Right lobe of liver (tissue), 6 donors: ENCODE measurements around the gene ERVMER34-1. TPM values are rescaled to one million over a fixed set of nuclear protein-coding genes. Genes with fewer than 3 reads are reported as not detected.

ENCODE experiments used
- ATAC-seq, 4 donors: fragments of 200-7000 bp; cut with Tn5 transposase; one replicate each; pipeline ENCODE4 v1.9.1; 2020; ENCODE audit warnings: mild to moderate bottlenecking in 4 of 4, moderate library complexity in 4 of 4
- DNase-seq, 3 donors: peaks; one replicate each; pipeline ENCODE4 v3.0.0-alpha.2; 2020
- H3K27ac ChIP-seq, 3 donors: fragments of 200-600 bp; one replicate each; pipeline ENCODE4 v1.8.0; 2022
- H3K27me3 ChIP-seq, 2 donors: fragments of 200-600 bp; one replicate each; pipeline ENCODE4 v1.8.0; 2022
- H3K36me3 ChIP-seq, 4 donors: fragments of 200-600 bp; sonication (generic) in 1 of 4; one replicate each; pipeline versions ENCODE4 v1.5.1 to v1.8.0; 2017 to 2022; ENCODE audit warnings: control low read depth in 1 of 4
- H3K4me1 ChIP-seq, 4 donors: fragments of 200-600 bp; sonication (generic) in 1 of 4; one replicate each; pipeline versions ENCODE4 v1.5.1 to v1.8.0; 2017 to 2022; ENCODE audit warnings: control low read depth in 1 of 4
- H3K4me3 ChIP-seq, 3 donors: fragments of 200-600 bp; one replicate each; pipeline ENCODE4 v1.8.0; 2022
- H3K9me3 ChIP-seq, 4 donors: fragments of 200-600 bp; sonication (generic) in 1 of 4; one replicate each; pipeline versions ENCODE4 v1.5.1 to v1.8.0; 2017 to 2022; ENCODE audit warnings: control low read depth in 1 of 4
- POLR2A ChIP-seq: fragments of 450-650 bp; IDR thresholded peaks from one replicate; pipeline ENCODE4 v1.6.1; 2017; ENCODE audit warnings: antibody characterized with exemption, mild to moderate bottlenecking
- WGBS: methylation state at CpG from one replicate; pipeline ENCODE4 v1.1.6; 2018; ENCODE audit warnings: low coverage, low lambda C conversion rate; ENCODE audit not compliant: insufficient coverage; ENCODE audit errors: missing lambda C conversion rate; 5-methylcytosine and 5-hydroxymethylcytosine counted together
- intact Hi-C, 2 donors: fragments of 100-400 bp; cut with DNase I; formaldehyde crosslinking; loops; one replicate each; pipeline versions ENCODE4 v1.11.2 to v1.14.1; 2022
- total RNA-seq, 6 experiments: library from RNA; depleted of rRNA in 2 of 6; stranded (reverse); fragments of >200 nt in 2 of 6; fragmentation: NEBNext Ultra II Directional in 3 of 6; extraction: Animal tissue kit (Norgen Biotek cat#: 25700) in 3 of 6; gene quantifications; one replicate each; pipeline versions ENCODE4 v1.1.0 to v1.2.4, GENCODE V29; 2016 to 2023
- TF ChIP-seq, protein P1 (sequence below), 4 donors: fragments of 200-600 bp in 3 of 4; fragments of 450-650 bp in 1 of 4; IDR thresholded peaks; one replicate each; pipeline versions ENCODE4 v1.5.1 to v1.8.0; 2016 to 2022; ENCODE audit warnings: antibody characterized with exemption in 4 of 4, mild to moderate bottlenecking in 2 of 4
- donor health status: DM: no; HTN: yes; CAD: no.
- donor health status: DM: no; HTN: no; CAD: no.
- donor health status: DM: no; HTN: no; CAD: no.
- donor health status: DM: no; HTN: yes; CAD: no.
- donor health status: DM: no; HTN: yes; CAD: no.

Gene ERVMER34-1
- total RNA-seq, 6 experiments from 2014 or later, result 0.04 to 0.20 (median 0.15) TPM; not detected in 2

DNA sequence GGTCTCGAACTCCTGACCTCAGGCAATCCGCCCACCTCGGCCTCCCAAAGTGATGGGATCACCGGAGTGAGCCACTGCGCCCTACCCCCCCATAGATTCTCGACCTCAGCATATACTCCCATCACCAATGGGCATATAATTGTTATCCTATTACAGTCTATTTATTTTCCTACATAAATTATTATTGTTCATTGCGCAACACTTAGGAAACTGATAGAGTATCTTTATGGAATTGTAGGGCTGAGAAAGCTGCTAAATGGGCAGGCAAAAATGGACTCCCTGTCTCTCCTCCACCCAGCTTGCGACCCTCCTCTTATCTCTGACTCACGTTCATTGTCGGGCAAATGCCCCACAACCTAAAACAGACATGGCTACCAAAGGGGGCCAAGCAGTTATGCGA lies 1.0 kb downstream of the ERVMER34-1 start:
- intact Hi-C loops, result no loop called here
- TF ChIP-seq POLR2A, result no peak
- TF ChIP-seq, protein P1, sequence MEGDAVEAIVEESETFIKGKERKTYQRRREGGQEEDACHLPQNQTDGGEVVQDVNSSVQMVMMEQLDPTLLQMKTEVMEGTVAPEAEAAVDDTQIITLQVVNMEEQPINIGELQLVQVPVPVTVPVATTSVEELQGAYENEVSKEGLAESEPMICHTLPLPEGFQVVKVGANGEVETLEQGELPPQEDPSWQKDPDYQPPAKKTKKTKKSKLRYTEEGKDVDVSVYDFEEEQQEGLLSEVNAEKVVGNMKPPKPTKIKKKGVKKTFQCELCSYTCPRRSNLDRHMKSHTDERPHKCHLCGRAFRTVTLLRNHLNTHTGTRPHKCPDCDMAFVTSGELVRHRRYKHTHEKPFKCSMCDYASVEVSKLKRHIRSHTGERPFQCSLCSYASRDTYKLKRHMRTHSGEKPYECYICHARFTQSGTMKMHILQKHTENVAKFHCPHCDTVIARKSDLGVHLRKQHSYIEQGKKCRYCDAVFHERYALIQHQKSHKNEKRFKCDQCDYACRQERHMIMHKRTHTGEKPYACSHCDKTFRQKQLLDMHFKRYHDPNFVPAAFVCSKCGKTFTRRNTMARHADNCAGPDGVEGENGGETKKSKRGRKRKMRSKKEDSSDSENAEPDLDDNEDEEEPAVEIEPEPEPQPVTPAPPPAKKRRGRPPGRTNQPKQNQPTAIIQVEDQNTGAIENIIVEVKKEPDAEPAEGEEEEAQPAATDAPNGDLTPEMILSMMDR (IDR thresholded peaks at IDR 0.05), result no peak

DNA sequence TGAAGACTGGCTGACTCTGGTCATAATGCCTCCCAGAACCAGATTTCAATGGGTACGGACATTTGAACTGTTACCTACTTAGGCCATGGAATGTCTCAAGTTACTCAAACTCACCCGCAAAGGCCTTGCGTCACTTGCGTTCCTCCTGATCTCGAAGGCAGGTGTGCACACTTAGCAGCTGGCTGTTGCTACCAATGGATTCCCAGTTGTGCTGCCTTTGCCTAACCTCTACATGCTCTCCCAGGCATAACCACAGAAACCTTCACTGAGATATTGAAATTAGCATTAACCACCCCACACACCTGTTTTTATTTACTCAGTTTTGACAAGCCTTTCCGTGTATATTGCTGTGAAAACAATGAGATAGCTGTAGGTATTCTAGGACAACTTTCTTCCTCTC lies 2.8 kb downstream of the ERVMER34-1 start:
- H3K36me3 ChIP-seq, result no peaks in the 10 kb centered on the region
- H3K4me1 ChIP-seq, result peaks cover 0 to 7% (median 0%) of the 10 kb centered on the region in 4 donors
- TF ChIP-seq, protein P1 (IDR thresholded peaks at IDR 0.05), result no peak
- no peak for TF ChIP-seq POLR2A
- 93% methylated on average over 6 of the region's 6 CpGs for whole genome bisulfite sequencing
- DNase-seq, result no peak
- H3K4me3 ChIP-seq, result no peak overlapping the region
- intact Hi-C loops, result no loop called here
- H3K9me3 ChIP-seq, result no peaks in the 10 kb centered on the region
- no peak overlapping the region for H3K27ac ChIP-seq
- H3K27me3 ChIP-seq, result no peaks in the 10 kb centered on the region
- no peak for ATAC-seq

More for the DNA sequence above, 1.0 kb downstream of the ERVMER34-1 start:
- no peak overlapping the region for H3K27ac ChIP-seq
- H3K36me3 ChIP-seq, result no peaks in the 10 kb centered on the region
- WGBS, result 96% methylated on average over 6 of the region's 11 CpGs
- ATAC-seq, result no peak
- no peaks in the 10 kb centered on the region for H3K9me3 ChIP-seq
- DNase-seq, result no peak
- no peak overlapping the region for H3K4me3 ChIP-seq
- H3K4me1 ChIP-seq, result peaks cover 0 to 7% (median 0%) of the 10 kb centered on the region in 4 donors
- no peaks in the 10 kb centered on the region for H3K27me3 ChIP-seq

DNA sequence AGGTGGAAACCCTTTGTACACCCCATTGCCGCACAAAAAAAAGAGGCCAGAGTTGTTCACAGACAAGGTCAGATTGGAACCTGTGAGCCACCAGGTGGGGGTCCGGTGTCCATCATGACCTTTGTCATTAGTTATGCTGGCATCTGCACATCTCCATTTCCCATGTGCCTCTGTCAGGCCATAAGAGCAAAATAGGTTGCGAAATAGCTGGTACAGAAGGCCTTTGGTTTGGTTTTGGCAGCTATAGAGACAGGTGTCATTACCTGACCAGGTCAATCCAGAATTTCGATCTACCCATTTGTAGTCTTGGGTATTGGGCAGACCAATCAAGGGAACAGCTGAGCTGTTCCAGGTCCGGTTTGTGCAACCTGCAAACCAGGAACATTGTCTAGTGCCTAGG lies 6.6 kb downstream of the ERVMER34-1 start:
- Histone ChIP-seq H3K9me3 (no peaks in the 10 kb centered on the region), H3K27me3 (no peaks in the 10 kb centered on the region), H3K4me3 (no peak overlapping the region), H3K36me3 (no peaks in the 10 kb centered on the region), H3K27ac (no peak overlapping the region), H3K4me1 (no peaks in the 10 kb centered on the region)
- intact Hi-C loops, result no loop called here
- no peak for TF ChIP-seq POLR2A
- TF ChIP-seq, protein P1 (IDR thresholded peaks at IDR 0.05), result no peak
- DNase-seq, result no peak
- WGBS, result 50% methylated on average over 3 of the region's 5 CpGs
- ATAC-seq, result no peak

DNA sequence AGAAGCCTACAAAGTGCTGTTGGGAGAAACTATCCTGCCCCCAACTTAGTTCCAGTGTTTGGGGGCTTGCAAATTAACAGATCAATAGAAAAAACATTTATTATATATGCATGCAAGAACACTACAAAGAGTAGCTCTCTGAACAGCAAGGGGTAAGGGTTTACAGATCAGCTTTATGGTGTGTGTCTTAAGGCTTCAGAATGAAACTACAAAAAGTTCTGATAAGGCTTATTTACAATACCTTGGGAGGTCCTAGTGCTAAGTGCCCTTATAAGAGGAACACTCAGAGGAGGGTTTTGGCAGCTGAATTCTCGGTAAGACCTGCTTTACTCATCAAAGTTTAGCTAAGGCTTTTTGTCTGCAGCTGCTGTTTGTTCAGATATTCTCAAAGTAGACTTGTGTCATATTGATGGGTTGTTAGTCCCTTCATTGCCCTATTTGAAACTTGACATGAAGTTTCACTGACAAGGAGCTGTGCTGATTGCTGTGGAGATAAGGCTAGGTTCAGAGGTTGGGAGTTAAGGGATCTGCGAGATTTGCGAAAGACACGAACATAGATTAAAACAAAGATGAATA lies 7.7 kb downstream of the ERVMER34-1 start:
- ATAC-seq, result no peak

More for the DNA sequence above, 7.7 kb downstream of the ERVMER34-1 start:
- WGBS, result 56% methylated on average over 3 of the region's 4 CpGs
- H3K27ac ChIP-seq, result no peak overlapping the region
- H3K9me3 ChIP-seq, result no peaks in the 10 kb centered on the region
- no peak for TF ChIP-seq POLR2A
- TF ChIP-seq, protein P1 (IDR thresholded peaks at IDR 0.05), result no peak
- H3K27me3 ChIP-seq, result no peaks in the 10 kb centered on the region
- H3K36me3 ChIP-seq, result no peaks in the 10 kb centered on the region
- H3K4me1 ChIP-seq, result no peaks in the 10 kb centered on the region
- DNase-seq, result no peak
- intact Hi-C loops, result no loop called here
- H3K4me3 ChIP-seq, result no peak overlapping the region
